ENCODE measurements around the gene NOX5. TPM values are rescaled to one million over a fixed set of nuclear protein-coding genes. Genes with fewer than 3 reads are reported as not detected.
A peak's percentile ranks its signal among the peaks of the same experiment; 100 is the strongest.

The NOX5 gene
- polyA plus RNA-seq, 1 donor = 0.16 TPM

GRCh38 chr15:69080295-69081248 is 66.1 kb downstream of the NOX5 start:
- Histone ChIP-seq H3K4me3 (ENCODE audit: low read length) (no peak overlapping the region), H3K36me3 (ENCODE audit: control insufficient read depth, insufficient read depth, low read length) (no peaks in the 10 kb centered on the region), H3K27me3 (ENCODE audit: control insufficient read depth, insufficient read depth, low read length) (no peaks in the 10 kb centered on the region), H3K9me3 (ENCODE audit: control insufficient read depth, low read depth, low read length) (no peaks in the 10 kb centered on the region), H3K27ac (ENCODE audit: low read length) (no peak overlapping the region), H3K4me1 (ENCODE audit: control insufficient read depth, insufficient read depth, low read length) (peaks cover 9% of the 10 kb centered on the region)
- WGBS (ENCODE audit: insufficient coverage, low lambda C conversion rate) = 50% methylated on average over 2 of the region's 8 CpGs
- DNase-seq = no peak

- Histone ChIP-seq H3K27ac (ENCODE audit: low read length) (no peak overlapping the region), H3K4me3 (ENCODE audit: low read length) (no peak overlapping the region), H3K36me3 (ENCODE audit: control insufficient read depth, insufficient read depth, low read length) (no peaks in the 10 kb centered on the region), H3K27me3 (ENCODE audit: control insufficient read depth, insufficient read depth, low read length) (no peaks in the 10 kb centered on the region), H3K4me1 (ENCODE audit: control insufficient read depth, insufficient read depth, low read length) (peaks cover 9% of the 10 kb centered on the region), H3K9me3 (ENCODE audit: control insufficient read depth, low read depth, low read length) (no peaks in the 10 kb centered on the region)
- WGBS (ENCODE audit: insufficient coverage, low lambda C conversion rate) = no CpG with 5 or more reads among the region's 10 CpGs
- DNase-seq = no peak
Observed at GRCh38 chr15:69081310-69082004, 67.0 kb downstream of the NOX5 start.

- Histone ChIP-seq H3K4me1 (ENCODE audit: control insufficient read depth, insufficient read depth, low read length) (peaks cover 9% of the 10 kb centered on the region), H3K4me3 (ENCODE audit: low read length) (no peak overlapping the region), H3K27ac (ENCODE audit: low read length) (no peak overlapping the region), H3K27me3 (ENCODE audit: control insufficient read depth, insufficient read depth, low read length) (no peaks in the 10 kb centered on the region), H3K36me3 (ENCODE audit: control insufficient read depth, insufficient read depth, low read length) (no peaks in the 10 kb centered on the region), H3K9me3 (ENCODE audit: control insufficient read depth, low read depth, low read length) (no peaks in the 10 kb centered on the region)
- no peak for DNase-seq
- 57% methylated on average over 2 of the region's 3 CpGs for WGBS (ENCODE audit: insufficient coverage, low lambda C conversion rate)
Observed at GRCh38 chr15:69082021-69082502, 67.6 kb downstream of the NOX5 start.

GRCh38 chr15:69082554-69082953 is 68.1 kb downstream of the NOX5 start:
- peaks cover 9% of the 10 kb centered on the region for H3K4me1 ChIP-seq (ENCODE audit: control insufficient read depth, insufficient read depth, low read length)
- H3K27me3 ChIP-seq (ENCODE audit: control insufficient read depth, insufficient read depth, low read length) = peaks cover 3% of the 10 kb centered on the region
- H3K4me3 ChIP-seq (ENCODE audit: low read length) = no peak overlapping the region
- no CpG with 5 or more reads among the region's 3 CpGs for WGBS (ENCODE audit: insufficient coverage, low lambda C conversion rate)
- H3K27ac ChIP-seq (ENCODE audit: low read length) = no peak overlapping the region
- DNase-seq = no peak
- no peaks in the 10 kb centered on the region for H3K36me3 ChIP-seq (ENCODE audit: control insufficient read depth, insufficient read depth, low read length)
- no peaks in the 10 kb centered on the region for H3K9me3 ChIP-seq (ENCODE audit: control insufficient read depth, low read depth, low read length)

GRCh38 chr15:69084404-69085030 is 70.0 kb downstream of the NOX5 start:
- Histone ChIP-seq H3K9me3 (ENCODE audit: control insufficient read depth, low read depth, low read length) (no peaks in the 10 kb centered on the region), H3K4me1 (ENCODE audit: control insufficient read depth, insufficient read depth, low read length) (peaks cover 9% of the 10 kb centered on the region), H3K27me3 (ENCODE audit: control insufficient read depth, insufficient read depth, low read length) (peaks cover 3% of the 10 kb centered on the region), H3K36me3 (ENCODE audit: control insufficient read depth, insufficient read depth, low read length) (no peaks in the 10 kb centered on the region), H3K27ac (ENCODE audit: low read length) (no peak overlapping the region), H3K4me3 (ENCODE audit: low read length) (no peak overlapping the region)
- 70% methylated on average over 1 of the region's 2 CpGs for WGBS (ENCODE audit: insufficient coverage, low lambda C conversion rate)
- no peak for DNase-seq

DNA sequence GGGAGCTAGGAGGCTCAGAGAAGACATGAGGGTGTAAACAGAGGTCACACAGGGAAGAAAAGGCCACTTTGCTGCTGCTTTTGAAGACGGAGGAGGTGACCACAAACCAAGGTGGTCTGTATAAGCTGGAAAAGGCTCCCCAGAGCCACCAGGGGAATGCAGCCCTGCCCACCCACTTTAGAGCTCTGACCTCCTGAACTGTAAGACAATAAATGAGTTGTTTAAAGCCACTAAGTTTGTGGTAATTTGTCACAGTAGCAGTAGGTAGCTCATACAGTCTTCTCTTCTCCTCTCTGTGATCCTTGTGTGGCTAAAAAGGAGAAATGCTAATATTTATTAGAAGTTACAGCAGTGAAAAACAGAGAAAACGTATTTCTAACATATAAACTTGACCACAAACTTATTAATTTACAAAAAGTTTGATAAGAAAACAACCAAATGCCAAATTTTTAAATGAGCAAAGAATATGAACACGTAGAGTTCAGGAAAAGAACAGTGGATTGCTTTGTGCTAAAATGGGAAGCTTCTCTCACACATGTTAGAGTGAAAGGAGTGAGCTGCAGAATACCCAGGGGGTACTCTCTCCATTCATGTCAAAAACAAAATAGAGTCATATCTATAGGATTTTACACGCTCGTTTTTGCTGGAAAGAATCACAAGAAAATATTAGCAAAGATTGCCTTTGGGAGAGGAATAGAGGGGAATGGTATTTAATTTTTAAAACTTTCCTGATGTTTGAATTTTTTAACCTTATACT is 71.0 kb downstream of the NOX5 start:
- H3K27ac ChIP-seq (ENCODE audit: low read length) = no peak overlapping the region
- H3K9me3 ChIP-seq (ENCODE audit: control insufficient read depth, low read depth, low read length) = no peaks in the 10 kb centered on the region
- no peak overlapping the region for H3K4me3 ChIP-seq (ENCODE audit: low read length)
- H3K36me3 ChIP-seq (ENCODE audit: control insufficient read depth, insufficient read depth, low read length) = no peaks in the 10 kb centered on the region
- no peak for DNase-seq
- H3K27me3 ChIP-seq (ENCODE audit: control insufficient read depth, insufficient read depth, low read length) = peaks cover 3% of the 10 kb centered on the region
- H3K4me1 ChIP-seq (ENCODE audit: control insufficient read depth, insufficient read depth, low read length) = peaks cover 9% of the 10 kb centered on the region
- WGBS (ENCODE audit: insufficient coverage, low lambda C conversion rate) = 61% methylated on average over 3 of the region's 5 CpGs

DNA sequence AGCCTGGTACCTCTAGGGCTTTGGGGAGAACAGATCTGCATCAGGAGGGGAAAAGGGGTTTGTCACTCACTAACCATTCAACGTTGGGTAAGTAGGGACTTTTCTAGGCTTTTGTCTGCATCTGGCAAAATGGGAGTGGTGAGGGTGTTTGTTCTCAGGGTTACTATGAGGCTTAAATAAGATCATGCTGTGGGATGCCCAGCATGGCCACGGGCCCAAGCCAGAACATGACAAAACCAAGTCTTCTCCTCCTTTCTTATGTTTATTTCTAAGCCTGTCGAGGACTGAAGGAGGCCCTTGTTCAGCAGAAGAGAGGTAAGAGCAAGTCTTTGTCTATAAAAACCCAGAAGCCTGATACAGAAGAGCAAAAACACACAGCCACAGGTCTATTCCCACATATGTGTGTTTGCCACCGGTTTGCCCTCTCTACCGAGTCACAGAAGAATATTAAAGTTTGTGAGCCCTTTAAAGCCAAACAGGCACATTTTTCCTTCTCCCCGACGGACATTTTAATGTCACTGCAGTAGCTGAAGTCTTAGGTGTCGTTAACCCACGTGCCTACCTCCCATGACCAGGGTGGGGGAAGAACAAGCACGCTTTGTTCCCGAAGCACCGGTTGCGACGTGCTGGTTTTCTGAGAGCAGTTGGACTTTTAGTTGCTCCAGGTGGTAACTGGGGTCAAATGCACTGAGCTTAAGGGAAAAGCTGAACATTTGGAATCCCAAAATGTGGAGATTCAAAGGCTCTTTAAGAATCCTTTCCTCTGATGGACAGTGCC is 72.1 kb downstream of the NOX5 start:
- Histone ChIP-seq H3K36me3 (ENCODE audit: control insufficient read depth, insufficient read depth, low read length) (no peaks in the 10 kb centered on the region), H3K27ac (ENCODE audit: low read length) (no peak overlapping the region), H3K9me3 (ENCODE audit: control insufficient read depth, low read depth, low read length) (no peaks in the 10 kb centered on the region), H3K4me1 (ENCODE audit: control insufficient read depth, insufficient read depth, low read length) (peaks cover 7% of the 10 kb centered on the region), H3K4me3 (ENCODE audit: low read length) (no peak overlapping the region), H3K27me3 (ENCODE audit: control insufficient read depth, insufficient read depth, low read length) (peaks cover 3% of the 10 kb centered on the region)
- DNase-seq = no peak
- WGBS (ENCODE audit: insufficient coverage, low lambda C conversion rate) = no CpG with 5 or more reads among the region's 14 CpGs

- no peaks in the 10 kb centered on the region for H3K36me3 ChIP-seq (ENCODE audit: control insufficient read depth, insufficient read depth, low read length)
- no peaks in the 10 kb centered on the region for H3K9me3 ChIP-seq (ENCODE audit: control insufficient read depth, low read depth, low read length)
- H3K4me3 ChIP-seq (ENCODE audit: low read length) = no peak overlapping the region
- peaks cover 3% of the 10 kb centered on the region for H3K4me1 ChIP-seq (ENCODE audit: control insufficient read depth, insufficient read depth, low read length)
- no peak for DNase-seq
- no peak overlapping the region for H3K27ac ChIP-seq (ENCODE audit: low read length)
- WGBS (ENCODE audit: insufficient coverage, low lambda C conversion rate) = 100% methylated on average over 1 of the region's 5 CpGs
- H3K27me3 ChIP-seq (ENCODE audit: control insufficient read depth, insufficient read depth, low read length) = peaks cover 3% of the 10 kb centered on the region
Observed at GRCh38 chr15:69087366-69087976, 73.0 kb downstream of the NOX5 start.

DNA sequence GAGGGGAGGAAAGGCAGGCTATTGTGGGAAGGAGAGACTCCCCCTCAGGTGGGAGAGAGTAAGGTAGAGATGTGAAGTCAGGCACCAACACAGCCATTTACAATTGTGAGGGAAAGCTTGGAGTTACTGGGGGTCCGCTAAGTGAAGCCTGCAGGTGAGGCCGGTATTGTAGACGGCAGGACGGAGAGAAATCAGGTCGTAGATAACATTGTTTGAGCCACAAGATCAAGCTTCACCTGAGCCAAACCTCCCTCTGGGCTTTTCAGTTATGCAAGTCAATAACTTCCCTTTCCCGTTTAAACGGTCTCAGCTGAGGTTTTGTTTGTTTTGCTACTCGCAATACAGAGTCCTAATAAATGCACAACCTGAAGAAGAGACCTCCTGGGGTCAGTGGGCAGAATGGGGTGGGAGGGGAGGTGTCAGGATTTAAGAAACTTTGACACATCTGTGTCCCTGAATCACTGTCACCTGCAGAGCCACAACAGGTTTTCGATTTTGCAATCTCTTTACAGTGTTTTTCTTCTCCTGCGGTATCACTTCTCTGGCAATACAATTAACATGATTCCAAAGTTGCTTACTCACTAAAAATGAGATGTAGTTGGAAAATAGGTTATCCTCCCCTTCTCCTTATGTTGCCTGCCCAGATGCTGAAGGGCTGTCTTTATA is 73.9 kb downstream of the NOX5 start:
- WGBS (ENCODE audit: insufficient coverage, low lambda C conversion rate) = 8% methylated on average over 2 of the region's 10 CpGs
- peak in 1 of 2 donors; percentile 43 for DNase-seq
- no peaks in the 10 kb centered on the region for H3K4me1 ChIP-seq (ENCODE audit: control insufficient read depth, insufficient read depth, low read length)

More for the DNA sequence above, 73.9 kb downstream of the NOX5 start:
- H3K36me3 ChIP-seq (ENCODE audit: control insufficient read depth, insufficient read depth, low read length) = no peaks in the 10 kb centered on the region
- no peak overlapping the region for H3K4me3 ChIP-seq (ENCODE audit: low read length)
- H3K27me3 ChIP-seq (ENCODE audit: control insufficient read depth, insufficient read depth, low read length) = peaks cover 3% of the 10 kb centered on the region
- H3K9me3 ChIP-seq (ENCODE audit: control insufficient read depth, low read depth, low read length) = no peaks in the 10 kb centered on the region
- no peak overlapping the region for H3K27ac ChIP-seq (ENCODE audit: low read length)
